Fibroblast of the conjunctiva (primary cell): Measurements from ENCODE around the gene INPP4A.

Experiments
- DNase-seq: peaks from one replicate; pipeline ENCODE4 v3.0.0-alpha.2; 2010; ENCODE audit warnings: low read depth

The INPP4A gene

GRCh38 chr2:98541906-98542305, 97.2 kb downstream of the INPP4A start:
- DNase-seq: no peak

DNA sequence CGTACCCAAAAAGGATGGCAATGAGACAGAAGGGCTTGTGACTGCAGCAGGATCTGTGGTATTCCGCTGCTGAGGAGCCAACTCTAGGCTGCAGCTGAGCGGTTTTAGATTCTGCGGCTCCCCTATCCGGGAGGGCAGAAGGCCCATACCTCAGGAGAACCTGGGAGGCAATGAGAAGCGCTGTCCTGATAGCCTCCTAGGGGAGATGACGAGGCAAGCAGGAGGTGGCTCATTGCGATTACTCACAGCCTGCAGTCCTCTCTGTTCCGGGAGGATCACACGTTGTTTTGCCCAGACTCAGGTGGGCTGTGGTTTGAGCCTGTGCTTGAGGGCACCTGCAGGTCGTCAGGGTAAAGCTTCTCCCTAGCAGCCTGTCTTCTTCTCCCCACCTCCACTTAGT, 98.6 kb downstream of the INPP4A start:
- DNase-seq: no peak

GRCh38 chr2:98543842-98544241, 99.2 kb downstream of the INPP4A start:
- DNase-seq: no peak

DNA sequence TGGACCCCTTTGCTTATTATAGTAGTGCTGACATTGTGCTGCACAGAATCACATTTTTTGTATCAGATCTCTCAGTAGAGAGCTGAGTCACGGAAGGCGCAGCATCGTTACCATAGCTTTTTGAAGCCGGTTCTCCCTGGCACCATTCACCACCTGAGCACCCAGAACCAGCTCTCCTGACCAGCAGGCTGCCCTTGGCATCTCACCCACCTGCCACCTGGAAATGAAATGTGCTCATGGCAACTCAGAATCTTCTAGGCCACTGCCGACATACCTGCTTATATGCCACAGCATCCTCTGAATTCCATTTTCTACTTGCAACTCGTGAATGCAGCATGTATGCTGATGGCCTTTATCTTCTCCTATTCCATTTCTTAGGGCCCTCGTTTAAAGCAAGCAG, 100.9 kb downstream of the INPP4A start:
- no peak for DNase-seq

DNA sequence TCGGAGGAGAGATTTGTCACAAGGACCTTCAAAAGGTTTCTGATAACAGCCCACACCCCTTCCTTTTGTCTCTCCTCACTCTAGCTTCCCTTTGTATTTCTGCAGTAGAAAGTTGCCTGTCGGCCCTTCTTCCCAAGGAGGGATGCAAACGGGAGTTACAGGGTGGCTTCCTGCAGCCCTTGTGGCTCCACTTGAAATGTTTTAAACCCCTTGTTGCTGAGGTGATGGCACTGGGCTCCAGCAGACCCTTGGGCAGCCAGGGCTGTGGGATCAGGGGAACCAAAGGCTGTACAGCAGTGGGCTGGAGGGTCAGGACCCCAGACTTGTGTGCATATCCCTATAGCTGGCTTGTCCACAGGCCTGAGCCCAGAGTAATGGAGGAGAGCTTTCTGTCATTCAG, 101.5 kb downstream of the INPP4A start:
- no peak for DNase-seq

DNA sequence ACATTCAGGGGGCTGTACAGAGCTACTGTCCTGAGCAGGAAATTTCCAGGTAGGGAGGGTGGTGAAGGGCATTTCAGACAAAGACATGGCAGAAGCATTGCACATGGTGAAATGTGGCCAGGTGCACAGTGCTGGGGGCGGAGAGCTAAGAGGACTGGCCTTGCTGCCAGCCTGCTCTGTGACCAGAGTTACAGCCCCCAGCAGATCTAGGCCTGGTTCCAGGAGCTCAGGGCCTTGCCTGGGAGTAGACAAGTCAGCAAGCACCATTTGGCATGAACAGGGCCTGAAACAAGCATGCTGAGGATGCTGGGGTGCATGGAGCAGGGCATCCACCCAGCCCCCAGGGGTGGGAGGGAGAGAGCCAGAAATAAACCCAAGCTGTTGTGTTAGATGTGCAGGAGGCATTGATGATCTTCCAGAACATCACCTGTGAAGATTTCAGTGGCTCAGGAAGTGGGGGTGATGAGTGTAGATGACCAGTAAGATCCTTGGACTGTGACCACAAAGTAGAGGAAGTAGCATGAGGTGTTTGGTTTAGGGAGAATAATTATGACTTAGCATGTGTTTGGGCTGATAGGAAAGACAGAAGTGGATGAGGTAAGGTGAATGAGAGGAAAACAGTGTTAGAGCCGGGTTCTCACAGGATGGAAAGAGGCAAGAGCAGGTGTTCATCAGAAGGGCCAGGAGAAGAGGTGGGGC, 102.6 kb downstream of the INPP4A start:
- no peak for DNase-seq

GRCh38 chr2:98548920-98549818, 104.5 kb downstream of the INPP4A start:
- DNase-seq: no peak

- no peak for DNase-seq
Measured at GRCh38 chr2:98550165-98550564, 105.5 kb downstream of the INPP4A start.

- no peak for DNase-seq
Measured at GRCh38 chr2:98551316-98551715, 106.7 kb downstream of the INPP4A start.

DNA sequence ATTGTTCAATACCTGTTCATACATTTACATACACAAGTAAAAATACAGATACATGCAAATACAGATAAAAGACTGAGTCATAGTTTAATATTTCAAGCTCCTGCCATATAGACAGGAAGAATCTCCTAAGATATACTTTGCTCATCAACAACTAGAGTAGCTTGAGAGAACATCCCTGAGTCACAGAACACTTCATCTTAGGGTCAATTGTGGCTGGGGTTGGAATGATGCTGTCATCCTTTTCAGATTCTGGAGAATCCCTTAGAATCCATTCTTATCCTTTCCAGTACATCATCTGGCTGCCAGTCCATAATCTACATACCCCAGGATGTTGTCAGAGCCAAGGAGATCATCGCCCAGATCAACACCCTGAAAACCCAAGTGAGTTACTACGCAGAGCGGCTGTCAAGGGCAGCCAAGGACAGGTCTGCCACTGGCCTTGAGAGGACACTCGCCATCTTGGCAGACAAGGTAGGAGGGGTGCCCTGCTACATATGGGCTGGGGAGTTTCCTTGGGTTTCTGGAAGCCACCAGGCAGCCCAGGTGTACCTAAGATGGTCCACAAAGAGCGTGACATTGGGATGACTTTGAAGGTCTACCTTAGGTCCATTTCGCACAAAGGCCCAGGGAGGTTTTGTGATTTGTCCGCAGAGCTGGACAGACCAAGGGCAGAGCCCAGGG, 108.0 kb downstream of the INPP4A start:
- DNase-seq: no peak

DNA sequence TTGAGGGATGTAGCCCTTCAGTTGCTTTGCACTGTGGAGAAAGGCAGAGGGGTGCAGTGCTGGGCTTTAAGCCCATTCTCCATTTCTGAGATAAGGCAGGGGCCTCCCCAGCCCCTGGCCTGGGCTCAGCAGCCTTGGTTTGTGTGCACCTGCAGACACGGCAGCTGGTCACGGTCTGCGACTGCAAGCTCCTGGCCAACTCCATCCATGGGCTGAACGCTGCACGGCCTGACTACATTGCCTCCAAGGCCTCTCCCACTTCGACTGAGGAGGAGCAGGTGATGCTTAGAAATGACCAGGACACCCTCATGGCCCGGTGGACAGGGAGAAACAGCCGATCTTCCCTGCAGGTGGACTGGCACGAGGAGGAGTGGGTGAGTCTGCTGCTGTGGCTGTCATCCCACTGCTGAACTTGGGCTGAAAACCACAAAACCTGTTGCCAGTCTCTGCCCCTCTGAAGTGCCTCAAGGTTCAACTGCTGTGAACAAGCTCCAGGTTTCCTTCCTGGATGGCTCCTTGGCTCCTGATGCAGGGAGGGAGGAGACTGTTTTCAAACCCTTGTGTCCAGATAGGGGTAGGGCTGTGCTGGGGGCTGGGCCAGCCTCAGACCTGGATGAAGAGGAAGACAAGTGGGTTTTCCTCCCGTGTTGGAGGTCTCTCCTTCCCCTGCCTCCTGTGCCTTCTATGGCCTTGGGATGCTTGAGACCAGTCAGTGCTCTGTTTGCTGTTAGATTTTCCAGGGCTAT, 109.6 kb downstream of the INPP4A start:
- no peak for DNase-seq

DNA sequence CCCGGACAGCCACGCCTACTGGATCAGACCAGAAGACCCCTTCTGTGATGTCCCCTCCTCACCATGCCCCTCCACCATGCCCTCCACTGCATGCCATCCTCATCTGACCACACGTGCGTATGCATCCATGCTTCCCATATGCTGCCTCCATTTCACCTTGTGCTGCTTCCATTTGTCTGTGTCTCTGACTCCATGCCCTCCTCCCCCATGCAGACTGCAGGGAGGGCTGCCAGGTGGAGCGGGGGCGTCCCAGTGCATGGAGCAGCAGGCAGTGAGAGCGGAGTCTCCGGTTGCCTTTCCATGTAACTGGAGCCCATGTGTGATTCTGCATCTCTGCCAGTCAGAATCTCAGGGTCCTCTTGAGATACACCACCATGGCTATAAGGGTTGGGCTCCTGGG, 111.0 kb downstream of the INPP4A start:
- DNase-seq: no peak

DNA sequence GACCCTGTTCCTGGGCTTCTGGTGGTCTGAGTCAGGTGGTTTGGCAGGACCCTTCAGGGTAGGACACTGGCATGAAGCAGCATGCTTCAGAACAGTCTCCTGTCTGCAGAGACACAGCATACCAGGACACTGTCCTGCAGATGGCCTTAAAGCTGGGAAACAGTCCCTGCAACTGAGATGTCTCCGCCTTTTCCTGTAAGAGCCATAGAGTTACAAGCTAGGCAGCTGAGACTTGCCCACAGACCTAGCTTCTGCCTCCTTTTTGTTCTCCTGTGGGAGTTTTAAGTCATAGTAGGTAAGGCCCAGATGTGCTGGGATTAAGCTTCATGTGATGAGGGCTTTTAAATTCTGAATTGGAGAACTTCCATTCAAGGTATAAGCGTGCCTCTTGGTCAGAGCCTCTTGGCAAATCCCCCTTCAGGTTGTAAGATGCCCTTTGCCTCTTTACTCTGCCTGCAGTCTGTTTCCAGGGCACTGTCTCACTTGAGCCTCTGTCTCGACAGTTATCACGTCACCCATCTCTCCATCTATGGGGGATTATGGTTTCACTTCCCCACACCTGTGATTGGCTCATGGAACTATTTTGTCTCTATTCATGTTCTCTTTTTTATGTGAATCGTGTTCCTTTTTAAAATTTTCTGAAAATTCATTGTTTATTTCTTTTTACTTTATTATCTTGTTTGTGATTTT, 111.8 kb downstream of the INPP4A start:
- no peak for DNase-seq

DNA sequence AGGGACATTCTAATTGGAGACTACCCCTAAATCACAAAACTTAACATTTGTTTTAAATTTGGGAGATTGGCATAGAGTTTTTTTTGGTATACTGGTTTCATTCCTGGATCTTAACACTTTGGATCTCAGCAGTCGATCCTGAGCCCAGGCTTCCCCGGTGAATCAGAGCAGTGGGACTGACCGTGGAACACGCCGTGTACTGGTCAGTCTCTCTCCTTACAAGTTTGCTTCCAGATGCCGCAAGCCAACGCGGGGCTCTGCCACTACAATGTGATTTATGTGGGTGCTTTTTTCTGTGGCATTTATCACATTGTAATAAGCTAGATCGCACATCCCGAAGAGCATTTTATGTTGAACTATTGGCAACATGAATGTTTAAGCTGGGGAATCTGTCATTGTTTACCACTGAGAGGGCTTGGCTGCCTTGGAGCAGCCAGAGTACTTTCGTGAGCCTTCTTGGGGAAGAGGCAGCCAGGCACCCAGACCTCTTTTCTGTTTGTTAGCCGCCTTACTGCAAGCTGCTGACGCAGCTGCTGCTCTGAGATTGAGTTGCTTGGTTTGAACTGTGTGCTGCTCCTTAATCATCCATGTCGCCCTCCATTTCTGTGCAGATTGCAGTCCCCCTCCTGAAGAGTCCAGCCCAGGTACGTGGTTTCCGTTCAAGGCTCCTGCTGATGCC, 114.3 kb downstream of the INPP4A start:
- DNase-seq: no peak

DNA sequence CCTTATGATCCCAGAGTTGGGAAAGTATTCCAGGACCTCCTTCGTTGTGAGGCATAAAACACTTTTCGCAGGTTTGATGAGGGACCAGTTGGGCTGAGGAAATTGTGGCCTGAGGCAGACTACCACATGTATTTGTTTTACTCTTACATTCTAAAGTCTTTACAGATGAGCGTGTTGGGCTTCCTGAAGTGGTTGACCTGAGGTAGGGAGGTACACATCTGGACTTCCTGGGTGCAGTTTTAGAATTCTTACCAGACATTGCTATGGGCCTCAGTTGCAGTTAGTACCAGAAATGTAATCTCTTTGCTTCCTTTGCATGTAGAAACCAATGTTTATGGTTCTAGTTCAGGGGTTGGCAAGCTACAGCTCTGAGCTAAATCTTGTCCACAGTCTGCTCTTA, 114.9 kb downstream of the INPP4A start:
- no peak for DNase-seq

GRCh38 chr2:98560256-98560771, 115.7 kb downstream of the INPP4A start:
- DNase-seq: peak; percentile 76

DNA sequence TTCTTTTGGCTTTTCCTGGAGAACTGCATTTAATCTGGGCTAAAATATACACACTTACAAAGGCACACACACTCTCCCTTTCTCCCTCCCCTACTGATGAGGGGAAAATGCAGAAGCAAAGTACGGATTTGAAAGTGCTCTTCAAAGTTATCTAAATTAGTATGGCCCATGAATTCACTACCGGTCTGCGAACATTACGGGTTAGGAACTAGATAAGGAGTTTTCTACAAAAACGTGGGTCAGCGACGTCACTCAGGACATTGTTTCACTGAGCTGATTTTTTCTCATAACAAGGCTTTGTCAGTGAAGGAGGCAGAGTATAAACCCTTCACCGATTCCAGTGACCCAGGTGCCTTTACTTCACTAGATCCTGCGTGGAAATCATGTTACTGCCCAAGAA, 116.4 kb downstream of the INPP4A start:
- DNase-seq: no peak

DNA sequence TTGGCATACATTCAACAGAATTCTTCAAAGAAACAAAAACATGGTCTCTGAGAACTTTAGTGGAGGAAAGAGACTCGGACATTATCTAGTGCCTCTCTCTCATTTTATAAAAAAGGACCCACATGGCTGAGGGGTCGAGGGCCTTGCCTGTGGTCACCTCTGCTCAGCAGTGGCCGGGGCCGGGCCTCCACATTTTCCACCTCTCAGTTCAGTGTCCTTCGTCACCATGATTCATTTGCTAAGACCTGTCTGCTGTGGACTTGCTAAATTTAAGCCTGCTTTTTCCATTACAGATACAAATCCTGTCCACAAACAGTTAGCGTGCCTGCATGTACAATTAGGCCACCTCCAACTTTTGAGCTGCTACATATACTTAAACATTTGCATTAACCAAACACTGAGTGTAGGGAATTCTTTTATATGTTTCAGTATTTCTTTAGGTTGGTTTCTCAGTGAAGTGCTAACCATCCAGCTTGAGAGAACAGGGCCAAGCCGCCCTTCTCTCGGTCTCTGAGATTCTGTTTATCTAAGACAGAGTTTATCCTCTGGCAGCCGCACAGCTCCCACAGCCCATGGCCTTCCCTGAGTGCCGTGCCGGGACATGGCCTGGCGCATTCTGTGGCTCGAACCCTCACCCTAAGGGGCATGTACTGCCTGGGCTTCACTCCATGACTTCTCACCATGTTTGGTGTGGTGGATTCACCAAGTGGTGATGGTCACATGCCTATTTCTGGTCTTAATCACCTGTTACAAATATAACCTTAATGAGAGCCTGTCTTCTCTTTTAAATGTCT, 117.4 kb downstream of the INPP4A start:
- DNase-seq: no peak

DNA sequence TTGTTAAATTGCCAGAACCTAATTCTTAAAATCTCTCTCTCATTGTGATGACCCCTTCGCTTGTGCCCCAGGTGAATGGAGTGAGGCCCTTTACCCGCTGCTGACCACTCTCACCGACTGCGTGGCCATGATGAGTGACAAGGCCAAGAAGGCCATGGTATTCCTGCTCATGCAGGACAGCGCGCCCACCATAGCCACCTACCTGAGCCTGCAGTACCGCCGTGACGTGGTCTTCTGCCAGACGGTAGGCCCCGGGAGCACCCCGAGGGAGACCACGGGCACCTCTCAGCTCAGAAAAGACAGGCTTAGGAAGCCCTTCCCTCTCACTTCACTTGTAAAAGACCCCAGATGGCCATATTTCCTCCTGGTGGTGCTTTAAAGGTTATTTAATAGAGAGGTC, 118.7 kb downstream of the INPP4A start:
- DNase-seq: no peak

DNA sequence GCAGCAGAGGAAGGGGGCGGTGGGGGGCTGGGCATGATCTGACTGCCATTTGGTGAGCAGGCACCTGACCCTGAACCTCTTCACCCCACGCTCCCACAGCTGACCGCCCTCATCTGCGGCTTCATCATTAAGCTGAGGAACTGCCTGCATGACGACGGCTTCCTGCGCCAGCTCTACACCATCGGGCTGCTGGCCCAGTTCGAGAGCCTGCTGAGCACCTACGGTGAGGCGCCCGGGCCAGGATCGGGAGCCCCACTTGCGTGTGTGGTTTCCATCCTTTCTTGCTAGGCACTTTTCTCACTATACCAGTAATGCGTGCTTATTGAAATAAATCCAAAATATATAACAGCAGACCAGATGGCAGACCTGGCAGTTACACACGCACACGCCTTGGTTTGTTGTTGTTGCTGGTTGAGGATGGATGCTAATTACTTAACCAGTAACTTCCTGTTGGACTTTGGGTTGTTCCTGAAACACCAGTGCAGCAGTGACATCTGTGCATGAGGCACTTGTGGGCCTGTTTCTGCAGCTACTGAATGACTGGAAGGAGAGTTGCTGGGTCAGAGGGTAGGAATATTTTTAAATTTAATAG, 120.0 kb downstream of the INPP4A start:
- no peak for DNase-seq
